Testis (tissue), 2 donors: ENCODE data around the gene XRN2.

Experiments used
- CTCF ChIP-seq, 3 experiments: fragments of 450-650 bp in 2 of 3; fragments of 200-600 bp in 1 of 3; sonication (generic) in 1 of 3; IDR thresholded peaks; one replicate each; pipeline ENCODE4 v1.5.1; 2016 to 2019; ENCODE audit warnings: antibody characterized with exemption in 3 of 3, mild to moderate bottlenecking in 2 of 3, moderate library complexity in 1 of 3
- POLR2A ChIP-seq: fragments of 450-650 bp; IDR thresholded peaks from one replicate; pipeline ENCODE4 v1.6.1; 2017; ENCODE audit warnings: antibody characterized with exemption, mild to moderate bottlenecking, moderate library complexity

GRCh38 chr20:21309678-21310467 lies 6.7 kb downstream of the XRN2 start:
- no peak for TF ChIP-seq POLR2A
- TF ChIP-seq CTCF (IDR thresholded peaks at IDR 0.05) = no peak
